ENCODE results near the gene SGTA. TPM values are rescaled to one million over a fixed set of nuclear protein-coding genes. Genes with fewer than 3 reads are reported as not detected.

SGTA gene
- total RNA-seq, 1 experiment from 2014 or later = 67.0 TPM

DNA sequence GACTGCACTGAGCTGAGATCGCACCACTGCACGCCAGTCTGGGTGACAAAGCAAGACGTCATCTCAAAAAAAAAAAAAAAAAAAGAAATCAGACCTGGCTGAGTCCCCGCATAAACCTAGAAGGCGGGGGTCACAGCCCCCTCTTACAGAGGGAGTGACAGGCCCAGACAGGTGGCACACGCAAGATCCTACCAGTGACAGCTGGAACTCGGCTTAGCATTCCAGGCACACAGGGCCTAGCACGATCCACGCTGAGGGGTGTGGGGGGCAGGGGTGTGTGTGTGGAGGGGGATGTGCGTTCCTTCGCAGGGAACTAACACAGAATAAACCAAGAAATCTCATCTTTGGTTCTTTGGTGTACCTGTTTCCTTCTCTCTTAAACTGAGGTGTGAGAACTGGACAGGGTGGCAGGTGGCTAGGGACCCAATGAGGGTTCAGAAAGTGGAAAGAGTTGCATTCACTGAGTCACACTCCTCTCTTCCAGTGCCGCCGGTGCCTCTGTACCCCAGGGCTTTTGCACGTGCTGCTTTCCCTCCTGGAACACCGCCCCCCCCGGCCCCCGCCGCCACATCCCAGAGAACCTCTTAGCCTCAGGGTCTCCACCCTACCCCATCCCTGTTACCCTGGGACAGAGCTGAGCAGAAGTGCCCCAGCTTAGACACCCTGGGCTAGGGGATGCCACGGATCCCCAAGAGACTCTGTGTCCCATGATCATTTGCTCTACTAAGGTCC, 5.0 kb downstream of the SGTA start:
- no peak for DNase-seq (ENCODE audit: low read depth in 1 of 2, low spot score in 2 of 2)
- H3K36me3 ChIP-seq = peaks cover 20% of the 10 kb centered on the region
- H3K4me1 ChIP-seq (replicated peaks) = 0 out of 2 replicates have a peak, but pooled peaks cover 9% of the 10 kb centered on the region
- no peaks in the 10 kb centered on the region for H3K9me3 ChIP-seq (replicated peaks)
- no peak overlapping the region for H3K4me3 ChIP-seq
- H3K27ac ChIP-seq = no peak overlapping the region
- no peaks in the 10 kb centered on the region for H3K27me3 ChIP-seq (replicated peaks)

DNA sequence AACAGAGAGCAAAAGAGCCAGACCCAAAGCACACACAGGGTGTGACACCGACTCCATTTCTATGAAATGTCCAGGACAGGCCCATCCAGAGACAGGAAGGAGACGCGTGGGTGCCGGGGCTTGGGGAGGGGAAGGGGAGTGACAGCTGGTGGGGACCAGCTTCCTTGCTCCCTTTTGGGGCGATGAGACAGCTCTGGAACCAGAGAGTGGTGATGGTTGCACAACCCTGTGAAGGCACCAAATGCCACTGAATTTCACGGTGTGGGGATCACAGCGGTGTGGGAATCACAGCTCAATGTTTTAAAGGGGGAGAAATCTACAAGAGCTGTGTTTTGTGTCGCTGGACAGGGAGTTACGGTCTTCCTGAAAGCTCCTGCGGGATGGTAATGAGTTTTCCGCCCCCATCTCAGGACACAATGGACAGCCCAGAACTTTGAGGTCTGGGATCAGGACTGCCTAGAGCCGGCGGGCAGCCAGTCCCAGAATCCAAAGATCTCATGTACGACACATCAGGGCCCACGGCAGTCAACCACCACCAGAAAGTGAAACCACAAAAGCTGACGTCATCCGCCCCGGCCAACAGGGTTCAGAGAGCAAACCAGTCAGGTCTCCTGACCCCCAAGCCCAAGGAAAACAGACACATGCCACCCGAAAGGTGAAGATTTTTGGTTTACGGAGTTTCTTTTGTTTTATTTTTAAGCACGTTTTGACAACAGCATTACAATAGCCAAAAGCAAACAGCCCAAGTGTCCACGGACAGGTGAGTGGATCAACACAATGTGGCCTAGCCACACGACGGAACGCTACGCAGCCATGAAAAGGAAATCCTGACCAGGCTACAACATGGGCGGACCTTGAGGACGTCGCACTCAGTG, 7.3 kb downstream of the SGTA start:
- Histone ChIP-seq H3K9me3 (replicated peaks) (no peaks in the 10 kb centered on the region), H3K27me3 (replicated peaks) (no peaks in the 10 kb centered on the region), H3K27ac (no peak overlapping the region), H3K4me3 (no peak overlapping the region), H3K36me3 (peaks cover 21% of the 10 kb centered on the region), H3K4me1 (replicated peaks) (no peaks in the 10 kb centered on the region)
- DNase-seq (ENCODE audit: low read depth in 1 of 2, low spot score in 2 of 2) = no peak

DNA sequence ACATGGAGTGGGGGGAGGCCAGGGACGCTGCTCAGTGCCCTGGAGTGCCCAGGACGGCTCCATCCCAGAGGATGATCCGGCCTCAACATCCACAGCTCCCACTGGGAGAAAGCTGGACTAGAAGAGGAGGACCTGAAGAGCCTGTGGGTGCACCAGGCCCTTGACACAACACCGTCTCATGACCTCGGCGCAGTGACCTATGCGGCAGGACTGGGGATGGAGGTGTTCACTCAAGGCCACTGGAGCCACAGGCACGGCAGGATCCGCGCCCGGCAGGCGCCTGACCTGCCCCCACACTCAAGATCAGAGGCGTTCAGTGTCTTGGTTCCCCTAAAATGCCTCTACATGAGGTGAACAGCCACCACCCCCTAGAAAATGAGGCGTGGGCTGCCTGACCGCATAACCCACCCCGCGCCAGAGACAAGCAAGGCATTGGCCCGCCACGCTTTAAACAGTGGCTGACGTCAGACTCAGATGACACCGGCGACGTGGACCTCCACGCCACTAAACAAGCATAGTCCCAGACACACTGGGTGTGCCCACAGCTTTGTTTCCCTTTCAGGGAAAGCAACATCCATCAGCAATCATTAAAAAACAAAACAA, 8.0 kb downstream of the SGTA start:
- peaks cover 27% of the 10 kb centered on the region for H3K36me3 ChIP-seq
- no peak overlapping the region for H3K27ac ChIP-seq
- H3K4me3 ChIP-seq = no peak overlapping the region
- no peaks in the 10 kb centered on the region for H3K9me3 ChIP-seq (replicated peaks)
- no peaks in the 10 kb centered on the region for H3K4me1 ChIP-seq (replicated peaks)
- H3K27me3 ChIP-seq (replicated peaks) = no peaks in the 10 kb centered on the region
- DNase-seq (ENCODE audit: low read depth in 1 of 2, low spot score in 2 of 2) = no peak

DNA sequence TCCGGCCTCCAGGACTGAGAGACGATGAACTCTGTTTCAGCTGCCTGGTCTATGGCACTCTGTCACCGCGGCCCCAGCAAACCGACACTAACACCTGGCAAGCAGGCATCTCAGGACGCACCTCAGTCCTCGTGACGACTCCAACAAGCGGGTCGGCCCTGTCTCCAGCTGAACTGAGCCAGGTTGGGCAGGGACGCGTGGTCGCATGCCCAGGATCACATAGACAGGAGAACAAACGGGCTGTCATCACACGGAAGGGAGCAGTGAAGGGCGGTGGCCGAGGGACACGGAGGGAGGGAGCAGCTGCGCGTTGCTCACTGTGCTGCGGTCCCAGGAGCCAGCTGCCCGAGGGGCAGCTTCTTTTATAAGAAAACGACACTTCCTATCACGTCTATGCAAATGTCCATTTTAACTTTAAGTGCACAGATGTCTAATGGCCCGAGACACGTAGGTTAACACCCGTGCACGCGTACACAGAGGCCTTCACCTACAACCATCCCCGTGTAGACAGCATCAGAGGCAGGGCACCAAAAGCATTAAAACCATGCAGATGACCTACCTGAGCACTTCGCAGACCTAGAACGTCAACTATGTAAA, 8.9 kb downstream of the SGTA start:
- H3K27ac ChIP-seq = no peak overlapping the region

DNA sequence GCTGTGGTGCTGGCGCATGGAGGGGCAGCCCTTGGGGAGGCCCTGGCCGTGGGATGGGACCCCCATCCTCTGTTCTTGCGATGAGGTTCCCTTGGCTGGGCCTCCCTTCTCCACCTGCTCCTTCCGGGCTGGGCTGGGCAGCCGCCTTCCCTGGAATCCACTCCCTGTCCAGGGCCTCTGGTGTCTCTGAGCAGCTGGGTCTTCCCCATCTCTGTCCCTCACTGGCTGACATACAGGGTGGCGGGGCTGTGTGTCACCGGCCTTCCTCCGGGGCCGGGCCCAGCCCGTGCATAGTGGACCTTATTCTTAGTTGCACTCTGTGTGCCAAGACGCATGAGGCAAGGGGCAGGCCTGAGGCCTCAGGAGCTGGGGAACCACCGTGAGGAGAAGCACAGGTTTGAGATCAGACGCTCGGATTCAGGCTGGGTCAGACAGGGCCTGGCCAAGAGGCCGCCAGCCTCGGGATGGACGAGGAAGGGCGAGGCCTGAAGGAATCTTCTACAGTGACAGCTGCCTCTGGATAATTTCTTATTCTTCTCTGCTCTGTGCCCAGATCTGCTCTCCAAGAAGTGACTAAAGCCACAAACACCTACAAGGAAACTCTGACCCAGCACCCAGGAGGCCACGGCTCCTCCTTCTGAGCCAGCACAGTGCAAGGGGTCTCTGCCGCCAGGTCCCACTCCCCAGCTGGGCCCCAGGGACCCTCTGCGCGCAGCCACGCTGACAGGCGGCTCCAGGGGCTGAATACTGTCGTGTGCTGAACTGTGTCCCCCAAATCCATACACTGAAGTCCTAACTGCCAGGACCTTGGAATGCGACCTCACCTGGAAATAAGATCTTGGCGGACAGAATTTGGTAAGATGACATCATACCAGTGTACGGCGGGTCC, 11.0 kb downstream of the SGTA start:
- Histone ChIP-seq H3K27ac (no peak overlapping the region), H3K9me3 (replicated peaks) (no peaks in the 10 kb centered on the region), H3K36me3 (peaks cover 47% of the 10 kb centered on the region), H3K27me3 (replicated peaks) (no peaks in the 10 kb centered on the region), H3K4me3 (no peak overlapping the region), H3K4me1 (replicated peaks) (no peaks in the 10 kb centered on the region)
- DNase-seq (ENCODE audit: low read depth in 1 of 2, low spot score in 2 of 2) = no peak

More for the DNA sequence above, 8.9 kb downstream of the SGTA start:
- H3K4me3 ChIP-seq = no peak overlapping the region
- no peaks in the 10 kb centered on the region for H3K4me1 ChIP-seq (replicated peaks)
- no peaks in the 10 kb centered on the region for H3K27me3 ChIP-seq (replicated peaks)
- no peak for DNase-seq (ENCODE audit: low read depth in 1 of 2, low spot score in 2 of 2)
- no peaks in the 10 kb centered on the region for H3K9me3 ChIP-seq (replicated peaks)
- peaks cover 29% of the 10 kb centered on the region for H3K36me3 ChIP-seq

DNA sequence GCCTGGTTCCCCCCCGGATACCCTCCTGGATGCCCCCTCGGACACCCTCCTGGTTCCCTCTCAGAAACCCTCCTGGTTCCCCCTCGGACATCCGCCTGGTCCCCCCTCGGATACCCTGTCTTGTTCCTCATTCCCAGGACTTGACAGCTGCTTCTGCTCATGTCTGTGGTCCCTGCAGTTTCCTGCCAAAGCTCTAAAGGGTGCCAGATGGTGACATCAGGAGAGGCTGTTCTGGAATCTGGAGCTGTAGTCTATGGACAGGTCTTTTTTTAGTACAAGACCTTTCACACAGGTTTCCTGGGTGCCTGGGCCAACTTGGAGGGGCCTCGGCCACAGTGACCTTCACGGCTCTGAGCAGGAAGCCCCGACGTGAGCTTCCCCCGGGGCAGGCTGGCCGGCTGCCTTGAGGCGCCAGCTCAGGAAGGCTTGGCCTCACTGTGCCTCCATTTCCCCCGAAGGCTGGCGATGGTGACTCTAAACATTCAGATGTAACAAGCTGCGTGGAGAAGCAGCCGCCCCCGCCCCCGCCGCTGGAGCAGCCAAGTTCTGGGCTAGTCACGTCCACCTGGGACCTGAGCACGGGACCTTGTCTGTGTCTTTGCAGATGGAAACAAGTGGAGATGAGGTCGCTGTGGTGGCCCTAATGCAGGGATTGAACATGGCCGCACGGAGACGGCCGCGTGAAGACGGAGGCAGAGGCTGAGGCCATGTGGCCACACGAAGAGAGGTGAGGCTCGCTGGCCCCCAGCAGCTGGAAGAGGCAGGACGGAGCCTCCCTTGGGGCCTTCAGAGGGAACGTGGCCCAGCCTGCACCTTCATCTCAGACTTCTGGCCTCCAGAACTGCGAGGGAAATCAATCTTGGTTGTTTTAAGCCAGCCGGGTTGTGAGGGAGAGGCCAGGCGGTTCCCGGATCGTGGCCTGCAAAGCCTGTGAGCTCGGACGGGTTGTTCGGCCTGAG, 12.7 kb downstream of the SGTA start:
- no peaks in the 10 kb centered on the region for H3K9me3 ChIP-seq (replicated peaks)
- DNase-seq (ENCODE audit: low read depth in 1 of 2, low spot score in 2 of 2) = no peak
- no peaks in the 10 kb centered on the region for H3K4me1 ChIP-seq (replicated peaks)

DNA sequence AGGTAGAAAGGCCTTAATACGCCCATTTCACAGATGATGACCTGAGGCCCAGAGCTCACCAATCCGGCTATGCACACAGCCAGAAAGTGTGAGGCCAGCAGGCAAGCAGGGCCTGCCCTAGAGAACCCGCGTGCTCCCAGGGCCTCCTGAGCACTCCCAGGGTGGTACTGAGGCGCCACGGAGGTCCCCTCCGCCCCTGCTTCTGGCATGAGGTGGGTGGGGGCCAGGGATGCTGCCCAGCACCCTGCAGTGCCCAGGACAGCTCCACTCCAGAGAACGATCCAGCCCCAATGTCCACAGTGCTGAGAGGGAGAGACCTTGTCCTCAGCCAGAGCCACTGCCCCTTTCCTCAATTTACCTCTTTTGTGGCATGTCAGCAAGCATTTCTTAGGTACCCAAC, 13.9 kb downstream of the SGTA start:
- Histone ChIP-seq H3K36me3 (peaks cover 62% of the 10 kb centered on the region), H3K4me1 (replicated peaks) (no peaks in the 10 kb centered on the region), H3K27me3 (replicated peaks) (no peaks in the 10 kb centered on the region), H3K27ac (no peak overlapping the region), H3K9me3 (replicated peaks) (no peaks in the 10 kb centered on the region), H3K4me3 (no peak overlapping the region)
- no peak for DNase-seq (ENCODE audit: low read depth in 1 of 2, low spot score in 2 of 2)

More for the DNA sequence above, 12.7 kb downstream of the SGTA start:
- no peak overlapping the region for H3K27ac ChIP-seq
- no peak overlapping the region for H3K4me3 ChIP-seq
- H3K27me3 ChIP-seq (replicated peaks) = no peaks in the 10 kb centered on the region
- peaks cover 55% of the 10 kb centered on the region for H3K36me3 ChIP-seq

DNA sequence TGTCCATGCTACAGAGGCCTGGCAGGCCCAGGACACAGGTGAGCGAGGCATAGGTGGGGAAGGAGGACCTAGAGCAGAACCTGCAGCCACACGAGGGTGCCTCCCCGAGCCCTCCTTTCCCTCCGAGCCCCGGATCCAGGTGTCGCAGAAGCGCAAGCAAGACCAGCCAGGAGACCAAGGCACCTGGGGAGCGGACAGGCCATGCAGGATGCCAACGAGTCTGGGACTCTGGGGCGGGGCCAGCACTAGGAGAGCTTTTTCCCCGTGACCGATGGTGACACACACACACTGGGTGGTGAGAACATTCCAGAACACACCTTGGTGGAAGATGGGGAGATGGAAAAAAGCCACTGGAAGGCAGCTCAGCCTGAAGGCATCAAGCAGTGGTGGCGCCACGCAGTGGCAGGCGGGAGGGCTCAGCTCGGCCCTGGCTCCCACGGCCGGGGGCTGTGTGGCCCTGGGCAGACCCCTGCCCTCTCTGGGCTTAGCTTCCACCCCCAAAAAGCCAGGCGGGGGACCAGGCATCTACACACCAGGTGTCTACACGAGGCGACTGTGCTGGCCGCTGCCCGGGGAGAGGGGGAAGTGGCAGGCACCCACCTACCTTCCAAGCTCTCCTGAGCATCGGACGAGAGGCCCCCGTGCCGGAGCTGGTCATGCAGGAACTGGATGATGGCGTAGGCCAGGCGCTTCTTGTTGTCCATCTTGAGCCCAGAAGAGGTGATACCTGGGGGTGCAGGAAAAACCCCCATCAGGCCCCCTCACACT, 14.5 kb downstream of the SGTA start:
- no peaks in the 10 kb centered on the region for H3K4me1 ChIP-seq (replicated peaks)
- peaks cover 66% of the 10 kb centered on the region for H3K36me3 ChIP-seq
- no peaks in the 10 kb centered on the region for H3K27me3 ChIP-seq (replicated peaks)
- no peak for DNase-seq (ENCODE audit: low read depth in 1 of 2, low spot score in 2 of 2)
- H3K9me3 ChIP-seq (replicated peaks) = no peaks in the 10 kb centered on the region
- no peak overlapping the region for H3K4me3 ChIP-seq
- H3K27ac ChIP-seq = no peak overlapping the region

DNA sequence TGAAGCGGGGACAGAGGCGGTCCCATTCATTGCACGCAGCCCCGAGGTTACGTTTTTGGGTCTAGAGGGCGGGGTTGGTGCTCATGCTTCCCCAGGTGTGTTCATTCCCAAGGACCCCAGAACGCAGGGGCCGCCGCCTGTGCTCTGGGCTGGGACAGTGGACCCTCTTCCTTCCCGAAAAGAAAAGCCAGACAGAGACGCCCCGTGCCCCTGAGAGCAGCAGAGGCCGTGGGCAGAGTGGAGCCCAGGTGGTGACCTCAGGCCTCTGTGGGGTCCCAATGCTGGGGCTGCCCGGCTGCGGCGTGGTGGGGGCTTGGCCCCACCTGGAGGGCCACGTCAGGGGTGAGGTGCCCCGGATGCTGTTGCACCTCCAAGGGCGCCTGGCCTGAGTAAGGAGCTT, 15.4 kb downstream of the SGTA start:
- peaks cover 75% of the 10 kb centered on the region for H3K36me3 ChIP-seq
- H3K27me3 ChIP-seq (replicated peaks) = no peaks in the 10 kb centered on the region
- no peak overlapping the region for H3K4me3 ChIP-seq
- no peaks in the 10 kb centered on the region for H3K4me1 ChIP-seq (replicated peaks)
- H3K9me3 ChIP-seq (replicated peaks) = no peaks in the 10 kb centered on the region
- DNase-seq (ENCODE audit: low read depth in 1 of 2, low spot score in 2 of 2) = no peak
- H3K27ac ChIP-seq = no peak overlapping the region

DNA sequence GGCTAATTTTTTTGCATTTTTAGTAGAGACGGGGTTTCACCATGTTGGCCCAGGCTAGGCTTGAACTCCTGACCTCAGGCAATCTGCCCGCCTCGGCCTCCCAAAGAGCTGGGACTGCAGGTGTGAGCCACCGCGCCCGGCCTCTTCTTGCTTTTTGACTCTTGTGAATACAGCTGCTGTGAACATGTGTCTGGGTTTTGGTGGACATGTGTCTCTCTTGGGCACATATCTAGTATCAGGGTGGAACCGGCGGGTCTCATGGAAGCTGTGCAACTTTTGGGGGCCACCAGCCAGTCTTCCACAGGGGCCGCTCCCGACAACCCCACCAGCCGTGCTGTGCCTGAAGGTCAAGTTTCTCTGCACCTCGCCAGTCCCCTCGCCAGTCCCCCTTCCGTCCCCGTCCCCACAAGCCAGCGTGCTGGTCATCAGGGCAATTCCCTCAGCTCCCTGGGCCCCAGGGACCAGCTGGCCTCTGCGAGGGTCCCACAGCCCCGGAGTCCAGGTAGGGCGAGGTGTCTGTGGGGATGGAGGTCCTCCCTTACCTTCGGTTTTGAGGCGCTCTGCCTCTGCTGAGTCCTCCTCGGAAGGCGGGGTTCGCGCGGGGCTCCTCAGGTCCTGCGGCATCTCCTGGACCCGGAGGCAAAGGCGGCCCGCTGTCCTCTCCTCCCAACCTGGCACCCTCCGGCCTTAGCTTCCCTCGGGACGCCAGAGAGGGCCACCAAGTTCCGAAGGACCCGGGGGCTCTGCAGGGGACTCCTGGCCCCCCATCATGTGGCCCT, 16.3 kb downstream of the SGTA start:
- DNase-seq (ENCODE audit: low read depth in 1 of 2, low spot score in 2 of 2) = no peak
- Histone ChIP-seq H3K36me3 (peaks cover 77% of the 10 kb centered on the region), H3K27me3 (replicated peaks) (no peaks in the 10 kb centered on the region)

DNA sequence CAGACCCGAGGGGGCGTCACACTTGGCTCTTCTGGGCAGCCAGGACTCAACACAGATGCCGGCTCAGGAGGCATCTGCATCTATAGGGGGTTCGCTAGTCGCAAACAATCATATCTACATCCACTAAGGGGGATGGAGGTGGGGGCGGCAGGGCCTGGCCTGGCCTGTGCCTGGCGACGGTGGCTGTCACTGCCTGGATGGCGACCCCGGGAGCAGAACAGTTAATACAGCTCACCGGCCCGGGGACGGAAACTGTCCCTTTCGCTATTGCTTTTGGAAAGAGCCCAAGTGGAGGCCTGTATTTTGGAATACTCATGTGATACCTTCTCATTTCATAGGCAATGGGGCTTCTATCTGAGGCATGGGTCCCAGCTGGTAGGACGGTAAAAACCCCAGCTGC, 17.7 kb downstream of the SGTA start:
- Histone ChIP-seq H3K4me1 (replicated peaks) (no peaks in the 10 kb centered on the region), H3K36me3 (peaks cover 81% of the 10 kb centered on the region), H3K4me3 (no peak overlapping the region), H3K9me3 (replicated peaks) (no peaks in the 10 kb centered on the region), H3K27ac (no peak overlapping the region), H3K27me3 (replicated peaks) (no peaks in the 10 kb centered on the region)
- no peak for DNase-seq (ENCODE audit: low read depth in 1 of 2, low spot score in 2 of 2)

More for the DNA sequence above, 16.3 kb downstream of the SGTA start:
- Histone ChIP-seq H3K9me3 (replicated peaks) (no peaks in the 10 kb centered on the region), H3K4me3 (no peak overlapping the region), H3K27ac (no peak overlapping the region), H3K4me1 (replicated peaks) (no peaks in the 10 kb centered on the region)

Measured in SJSA1 (cell line).